Activated T-helper 1 cell treated with anti-CD3 and anti-CD28 coated beads, Interleukin-12 subunit alpha, Interleukin-12 subunit beta, Interleukin-2, Interleukin-4 antibody, amounts not matched to agents 30 ng/mL and 10 ng/mL and 1 ng/mL, durations not matched to agents 14 hours and 24 hours and 36 hours (primary cell): ENCODE measurements around the gene PDZD7. TPM values are rescaled to one million over a fixed set of nuclear protein-coding genes. Genes with fewer than 3 reads are reported as not detected.

Source experiments
- DNase-seq: peaks from one replicate; pipeline ENCODE4 v3.0.0; 2021; ENCODE audit warnings: low spot score
- H3K27ac Mint-ChIP-seq: one replicate; pipeline ENCODE4 v1.8.0; 2021; ENCODE audit warnings: mild to moderate bottlenecking, mixed read lengths
- H3K27me3 Mint-ChIP-seq: one replicate; pipeline ENCODE4 v1.8.0; 2022; ENCODE audit warnings: mild to moderate bottlenecking, moderate library complexity, mixed read lengths; ENCODE audit not compliant: insufficient read depth
- H3K36me3 Mint-ChIP-seq: one replicate; pipeline ENCODE4 v1.8.0; 2021; ENCODE audit warnings: low read depth, mixed read lengths
- H3K4me1 Mint-ChIP-seq: one replicate; pipeline ENCODE4 v1.8.0; 2021; ENCODE audit warnings: low read depth, mixed read lengths
- H3K4me3 Mint-ChIP-seq: one replicate; pipeline ENCODE4 v1.8.0; 2021; ENCODE audit warnings: mild to moderate bottlenecking, moderate library complexity, mixed read lengths
- H3K9me3 Mint-ChIP-seq: one replicate; pipeline ENCODE4 v1.8.0; 2021; ENCODE audit warnings: mixed read lengths
- intact Hi-C: fragments of 100-400 bp; cut with micrococcal nuclease; formaldehyde crosslinking; loops from one replicate; pipeline ENCODE4 v1.15.1; 2024
- total RNA-seq: library from RNA; stranded (reverse); gene quantifications from 2 replicates; pipeline ENCODE4 v1.2.3, GENCODE V29; 2022

Gene PDZD7
- total RNA-seq, 1 donor from 2014 or later: 0.54 TPM

DNA sequence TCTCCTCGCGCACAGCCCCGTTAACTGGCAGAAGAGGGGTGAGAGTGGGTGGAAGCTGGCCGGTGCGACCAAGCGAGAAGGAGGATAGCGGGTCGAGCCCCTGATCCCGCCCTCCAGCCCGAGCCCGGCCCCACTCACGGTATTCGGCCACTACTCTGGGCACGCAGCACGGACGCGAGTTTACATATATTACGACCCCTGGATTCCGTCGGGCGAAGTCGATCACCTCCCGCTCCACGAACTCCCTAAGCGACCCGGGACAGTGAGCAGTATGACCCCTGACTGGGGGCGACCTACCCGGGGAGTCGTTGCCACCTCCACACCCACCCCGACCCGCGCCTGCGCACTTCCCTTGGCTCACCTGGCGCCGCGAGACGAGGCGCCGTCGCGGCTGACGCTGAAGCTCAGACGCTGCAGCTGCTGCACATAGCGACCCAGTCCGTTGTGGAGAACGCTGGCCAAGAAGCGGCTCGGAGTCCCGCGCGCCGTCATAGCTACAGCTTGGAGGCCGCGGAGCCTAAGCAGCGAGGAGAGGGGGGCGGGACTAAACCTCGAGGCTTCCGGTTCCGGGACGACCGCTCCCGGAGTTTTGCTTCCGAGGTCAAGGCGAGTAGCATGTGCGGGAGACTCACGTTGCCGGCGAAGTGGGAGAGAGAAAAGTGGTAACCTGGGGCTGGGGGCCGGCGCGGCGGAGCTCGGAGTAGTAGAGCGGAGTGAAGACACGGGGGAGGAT lies 43.8 kb downstream of the PDZD7 start, which contains the start of the genes MRPL43 and TWNK:
TSS of gene MRPL43 (minus strand) at position 546 of the 733 bp plus-strand sequence. CDS start at position 492, 54 bp downstream.
TSS of gene TWNK (plus strand) at position 592 of the 733 bp plus-strand sequence. CDS start 668 bp downstream, outside the sequence.
- intact Hi-C loops: loop anchor here (1.0 kb wide), 5 partner anchors 10 to 451 kb away; partner anchors contain the start of genes PDZD7, SEMA4G and SFXN3
- Mint-ChIP-seq H3K4me1 (peaks cover 24% of the 10 kb centered on the region), H3K27me3 (no peaks in the 10 kb centered on the region), H3K4me3 (peak within 1 kb of the TSS; percentile 98), H3K36me3 (peaks cover 40% of the 10 kb centered on the region), H3K27ac (peak within 1 kb of the TSS; percentile 85), H3K9me3 (no peaks in the 10 kb centered on the region)
- DNase-seq: peak; percentile 80

DNA sequence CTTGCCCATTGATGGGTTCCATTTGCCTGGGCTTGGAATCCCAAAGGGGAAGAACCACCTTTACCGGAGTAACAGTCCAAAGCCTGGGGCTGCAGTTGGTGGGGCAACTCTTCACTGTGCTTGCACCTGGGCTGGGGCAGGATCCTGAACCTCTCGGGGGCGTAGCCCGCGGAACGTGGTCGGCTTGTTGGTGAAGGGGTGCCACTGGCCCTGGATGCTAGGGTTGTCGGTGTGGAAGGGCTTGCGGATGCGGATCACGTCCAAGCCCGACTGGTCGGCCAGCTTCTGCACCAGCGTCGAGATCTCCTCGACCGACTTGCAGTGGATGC lies 44.3 kb downstream of the PDZD7 start:
- Mint-ChIP-seq H3K9me3 (no peaks in the 10 kb centered on the region), H3K4me1 (peaks cover 24% of the 10 kb centered on the region), H3K27ac (no peak overlapping the region), H3K4me3 (peak overlapping the region; percentile 98), H3K36me3 (peaks cover 40% of the 10 kb centered on the region), H3K27me3 (no peaks in the 10 kb centered on the region)
- intact Hi-C loops: no loop called here
- no peak for DNase-seq

- H3K36me3 Mint-ChIP-seq: peaks cover 31% of the 10 kb centered on the region
- H3K4me1 Mint-ChIP-seq: peaks cover 18% of the 10 kb centered on the region
- intact Hi-C loops: no loop called here
- H3K4me3 Mint-ChIP-seq: no peak overlapping the region
- no peak for DNase-seq
- no peaks in the 10 kb centered on the region for H3K9me3 Mint-ChIP-seq
- no peaks in the 10 kb centered on the region for H3K27me3 Mint-ChIP-seq
- H3K27ac Mint-ChIP-seq: no peak overlapping the region
These were observed 45.6 kb downstream of the PDZD7 start for GRCh38 chr10:100985336-100985735.

GRCh38 chr10:100984672-100985177 lies 46.2 kb downstream of the PDZD7 start:
- intact Hi-C loops: no loop called here
- peaks cover 27% of the 10 kb centered on the region for H3K36me3 Mint-ChIP-seq
- no peaks in the 10 kb centered on the region for H3K27me3 Mint-ChIP-seq
- no peaks in the 10 kb centered on the region for H3K9me3 Mint-ChIP-seq
- no peak overlapping the region for H3K4me3 Mint-ChIP-seq
- peaks cover 15% of the 10 kb centered on the region for H3K4me1 Mint-ChIP-seq
- H3K27ac Mint-ChIP-seq: no peak overlapping the region
- no peak for DNase-seq

DNA sequence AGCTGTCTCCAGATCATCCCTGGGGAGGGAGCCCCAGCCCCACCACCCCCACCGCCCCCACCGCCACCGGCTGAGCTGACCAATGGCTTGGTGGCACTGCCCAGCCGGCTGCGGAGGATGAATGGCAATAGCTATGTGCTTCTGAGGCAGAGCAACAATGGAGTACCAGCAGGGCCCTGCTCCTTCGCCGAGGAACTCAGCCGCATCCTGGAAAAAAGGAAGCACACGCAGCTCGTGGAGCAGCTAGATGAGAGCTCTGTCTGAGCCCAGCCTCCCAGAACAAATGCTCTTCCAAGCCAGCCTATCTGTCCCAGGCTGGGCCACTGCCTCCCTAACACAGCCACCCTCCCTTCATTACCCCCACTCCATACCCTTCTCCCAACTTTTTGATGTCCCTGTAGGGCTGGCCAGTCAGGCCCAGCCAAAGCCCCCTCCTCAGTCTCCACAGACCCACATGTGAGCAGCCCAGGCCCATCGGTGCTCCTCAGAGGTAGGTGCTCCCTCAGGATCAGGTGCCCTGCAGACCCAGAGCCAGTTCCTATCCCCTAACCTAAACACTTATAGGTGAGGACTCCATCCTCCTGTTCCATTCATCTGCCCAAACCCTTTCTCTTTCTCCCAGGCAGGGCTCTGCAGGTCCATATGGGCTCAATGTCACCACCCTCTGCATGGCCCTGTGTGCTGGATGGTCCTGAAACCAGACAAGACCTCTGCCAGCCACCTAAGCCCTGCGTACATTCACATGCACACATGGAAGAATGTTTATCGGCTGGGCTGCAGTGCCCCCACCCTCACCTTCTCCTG lies 46.9 kb downstream of the PDZD7 start:
- peaks cover 15% of the 10 kb centered on the region for H3K4me1 Mint-ChIP-seq
- no peak for DNase-seq
- H3K27me3 Mint-ChIP-seq: no peaks in the 10 kb centered on the region
- peak overlapping the region; percentile 52 for H3K27ac Mint-ChIP-seq
- intact Hi-C loops: no loop called here
- no peak overlapping the region for H3K4me3 Mint-ChIP-seq
- H3K36me3 Mint-ChIP-seq: peaks cover 22% of the 10 kb centered on the region
- H3K9me3 Mint-ChIP-seq: no peaks in the 10 kb centered on the region

- peaks cover 15% of the 10 kb centered on the region for H3K4me1 Mint-ChIP-seq
- no peaks in the 10 kb centered on the region for H3K9me3 Mint-ChIP-seq
- no peak for DNase-seq
- no peak overlapping the region for H3K4me3 Mint-ChIP-seq
- H3K27ac Mint-ChIP-seq: no peak overlapping the region
- H3K27me3 Mint-ChIP-seq: no peaks in the 10 kb centered on the region
- peaks cover 23% of the 10 kb centered on the region for H3K36me3 Mint-ChIP-seq
- intact Hi-C loops: no loop called here
These were observed 47.8 kb downstream of the PDZD7 start for GRCh38 chr10:100982916-100983830.

GRCh38 chr10:100981178-100981772 lies 49.7 kb downstream of the PDZD7 start:
- DNase-seq: no peak
- no peak overlapping the region for H3K4me3 Mint-ChIP-seq
- no peak overlapping the region for H3K27ac Mint-ChIP-seq
- no peaks in the 10 kb centered on the region for H3K27me3 Mint-ChIP-seq
- no peaks in the 10 kb centered on the region for H3K9me3 Mint-ChIP-seq
- peaks cover 15% of the 10 kb centered on the region for H3K36me3 Mint-ChIP-seq
- intact Hi-C loops: no loop called here
- H3K4me1 Mint-ChIP-seq: peaks cover 1% of the 10 kb centered on the region

- Mint-ChIP-seq H3K4me1 (no peaks in the 10 kb centered on the region), H3K27ac (no peak overlapping the region), H3K27me3 (no peaks in the 10 kb centered on the region), H3K36me3 (peaks cover 12% of the 10 kb centered on the region), H3K9me3 (no peaks in the 10 kb centered on the region), H3K4me3 (no peak overlapping the region)
- DNase-seq: no peak
- intact Hi-C loops: no loop called here
These were observed 50.2 kb downstream of the PDZD7 start for GRCh38 chr10:100980711-100981110.

DNA sequence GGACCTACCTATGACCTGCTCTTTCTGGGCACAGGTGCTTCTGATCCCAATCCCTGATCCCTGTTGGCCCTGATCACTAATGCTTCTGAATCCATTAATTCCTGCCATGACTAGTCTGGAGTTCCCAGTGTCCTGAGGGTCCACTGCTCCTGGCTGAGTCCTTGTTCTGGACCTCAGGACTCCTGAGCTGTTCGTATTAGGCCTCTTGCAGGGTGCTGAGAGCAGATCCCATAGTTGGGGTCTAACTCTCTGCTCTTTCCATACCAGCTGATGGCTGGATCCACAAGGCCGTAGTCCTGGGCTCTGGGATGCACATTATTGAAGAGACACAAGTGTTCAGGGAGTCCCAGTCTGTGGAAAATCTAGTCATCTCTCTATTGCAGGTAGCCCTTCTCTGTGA lies 50.6 kb downstream of the PDZD7 start:
- intact Hi-C loops: no loop called here
- H3K27ac Mint-ChIP-seq: no peak overlapping the region
- H3K4me1 Mint-ChIP-seq: no peaks in the 10 kb centered on the region
- H3K36me3 Mint-ChIP-seq: peaks cover 12% of the 10 kb centered on the region
- DNase-seq: no peak
- no peak overlapping the region for H3K4me3 Mint-ChIP-seq
- no peaks in the 10 kb centered on the region for H3K9me3 Mint-ChIP-seq
- no peaks in the 10 kb centered on the region for H3K27me3 Mint-ChIP-seq

DNA sequence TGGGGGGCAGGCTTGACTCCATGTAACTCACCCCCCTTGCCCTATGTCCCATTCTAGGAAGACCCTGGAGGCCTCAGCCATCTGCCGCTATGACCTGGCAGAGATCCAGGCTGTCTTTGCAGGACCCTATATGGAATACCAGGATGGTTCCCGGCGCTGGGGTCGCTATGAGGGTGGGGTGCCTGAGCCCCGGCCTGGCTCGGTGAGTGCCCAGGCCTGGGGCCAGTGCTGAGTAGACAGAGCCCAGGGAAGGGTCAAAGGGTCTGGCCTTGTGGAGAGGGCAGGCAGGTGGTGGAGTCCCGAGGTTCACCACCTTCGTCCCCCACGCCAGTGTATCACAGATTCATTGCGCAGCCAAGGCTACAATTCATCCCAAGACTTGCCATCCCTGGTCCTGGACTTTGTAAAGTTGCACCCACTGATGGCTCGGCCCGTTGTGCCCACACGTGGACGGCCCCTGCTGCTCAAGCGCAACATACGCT lies 51.1 kb downstream of the PDZD7 start:
- Mint-ChIP-seq H3K27ac (no peak overlapping the region), H3K27me3 (no peaks in the 10 kb centered on the region), H3K4me3 (no peak overlapping the region), H3K36me3 (peaks cover 12% of the 10 kb centered on the region), H3K9me3 (no peaks in the 10 kb centered on the region), H3K4me1 (no peaks in the 10 kb centered on the region)
- no peak for DNase-seq
- intact Hi-C loops: no loop called here

DNA sequence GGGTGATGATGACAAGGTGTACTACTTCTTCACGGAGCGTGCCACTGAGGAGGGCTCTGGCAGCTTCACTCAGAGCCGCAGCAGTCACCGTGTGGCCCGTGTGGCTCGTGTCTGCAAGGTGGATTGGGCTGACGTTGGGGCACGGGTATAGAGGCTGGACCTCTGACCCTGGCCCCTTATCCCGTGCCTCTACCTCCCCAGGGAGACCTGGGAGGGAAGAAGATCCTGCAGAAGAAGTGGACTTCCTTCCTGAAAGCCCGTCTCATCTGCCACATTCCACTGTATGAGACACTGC lies 52.1 kb downstream of the PDZD7 start:
- no peaks in the 10 kb centered on the region for H3K9me3 Mint-ChIP-seq
- no peak for DNase-seq
- no peaks in the 10 kb centered on the region for H3K4me1 Mint-ChIP-seq
- intact Hi-C loops: no loop called here
- no peak overlapping the region for H3K4me3 Mint-ChIP-seq
- H3K27me3 Mint-ChIP-seq: no peaks in the 10 kb centered on the region
- H3K36me3 Mint-ChIP-seq: peaks cover 8% of the 10 kb centered on the region
- no peak overlapping the region for H3K27ac Mint-ChIP-seq
